ENCODE data around the gene ABCG1. TPM values are rescaled to one million over a fixed set of nuclear protein-coding genes. Genes with fewer than 3 reads are reported as not detected.

Gene ABCG1
- total RNA-seq, 1 donor from 2014 or later, result 1.9 TPM

DNA sequence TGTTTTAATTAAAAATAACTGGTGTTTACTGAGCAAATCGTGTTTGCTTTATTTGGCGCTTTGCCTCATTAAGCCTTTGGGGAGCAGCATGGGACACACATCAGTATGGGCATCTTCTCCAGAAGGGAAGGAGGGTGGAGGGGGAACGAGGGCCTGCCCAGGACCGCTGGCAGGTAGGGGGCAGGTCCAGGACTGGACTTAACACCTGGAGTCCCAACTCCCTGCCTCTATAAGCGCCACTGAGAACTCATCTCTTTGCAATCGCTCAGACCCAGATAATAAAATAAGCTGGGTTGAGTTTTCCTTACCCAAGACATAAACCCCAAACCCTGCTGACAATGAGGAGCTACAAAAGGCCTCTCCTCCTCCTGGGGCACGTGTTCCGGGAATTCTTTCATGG is 15.1 kb downstream of the ABCG1 start:
- Histone ChIP-seq H4K20me1 (ENCODE audit: low read depth) (no peaks in the 10 kb centered on the region), H3K9me3 (ENCODE audit: low read depth) (no peaks in the 10 kb centered on the region), H3K27ac (peak overlapping the region; percentile 66), H3K79me2 (ENCODE audit: low read depth) (no peaks in the 10 kb centered on the region), H3K9ac (no peak overlapping the region), H2AFZ (replicated peaks) (no peak overlapping the region), H3K4me3 (peak overlapping the region; percentile 42), H3F3A (ENCODE audit: low read depth) (peaks cover 13% of the 10 kb centered on the region), H3K4me2 (peak overlapping the region; percentile 84), H3K36me3 (no peaks in the 10 kb centered on the region), H3K4me1 (peaks cover 67% of the 10 kb centered on the region), H3K27me3 (peaks cover 22% of the 10 kb centered on the region)
- Mint-ChIP-seq H3K27ac (no peak overlapping the region), H3K4me1 (peaks cover 49% of the 10 kb centered on the region), H3K36me3 (no peaks in the 10 kb centered on the region), H3K4me3 (peak overlapping the region; percentile 59), H3K9me3 (no peaks in the 10 kb centered on the region), H3K27me3 (ENCODE audit: insufficient read depth, low read depth) (peaks cover 15% of the 10 kb centered on the region)
- TF ChIP-seq EZH2 (IDR thresholded peaks at IDR 0.05) (no peak), EZH2phosphoT487 (IDR thresholded peaks at IDR 0.05) (no peak)
- TF ChIP-seq, protein P1, sequence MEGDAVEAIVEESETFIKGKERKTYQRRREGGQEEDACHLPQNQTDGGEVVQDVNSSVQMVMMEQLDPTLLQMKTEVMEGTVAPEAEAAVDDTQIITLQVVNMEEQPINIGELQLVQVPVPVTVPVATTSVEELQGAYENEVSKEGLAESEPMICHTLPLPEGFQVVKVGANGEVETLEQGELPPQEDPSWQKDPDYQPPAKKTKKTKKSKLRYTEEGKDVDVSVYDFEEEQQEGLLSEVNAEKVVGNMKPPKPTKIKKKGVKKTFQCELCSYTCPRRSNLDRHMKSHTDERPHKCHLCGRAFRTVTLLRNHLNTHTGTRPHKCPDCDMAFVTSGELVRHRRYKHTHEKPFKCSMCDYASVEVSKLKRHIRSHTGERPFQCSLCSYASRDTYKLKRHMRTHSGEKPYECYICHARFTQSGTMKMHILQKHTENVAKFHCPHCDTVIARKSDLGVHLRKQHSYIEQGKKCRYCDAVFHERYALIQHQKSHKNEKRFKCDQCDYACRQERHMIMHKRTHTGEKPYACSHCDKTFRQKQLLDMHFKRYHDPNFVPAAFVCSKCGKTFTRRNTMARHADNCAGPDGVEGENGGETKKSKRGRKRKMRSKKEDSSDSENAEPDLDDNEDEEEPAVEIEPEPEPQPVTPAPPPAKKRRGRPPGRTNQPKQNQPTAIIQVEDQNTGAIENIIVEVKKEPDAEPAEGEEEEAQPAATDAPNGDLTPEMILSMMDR (IDR thresholded peaks at IDR 0.05), result no peak
- DNase-seq (ENCODE audit: low spot score), result peak; percentile 29

DNA sequence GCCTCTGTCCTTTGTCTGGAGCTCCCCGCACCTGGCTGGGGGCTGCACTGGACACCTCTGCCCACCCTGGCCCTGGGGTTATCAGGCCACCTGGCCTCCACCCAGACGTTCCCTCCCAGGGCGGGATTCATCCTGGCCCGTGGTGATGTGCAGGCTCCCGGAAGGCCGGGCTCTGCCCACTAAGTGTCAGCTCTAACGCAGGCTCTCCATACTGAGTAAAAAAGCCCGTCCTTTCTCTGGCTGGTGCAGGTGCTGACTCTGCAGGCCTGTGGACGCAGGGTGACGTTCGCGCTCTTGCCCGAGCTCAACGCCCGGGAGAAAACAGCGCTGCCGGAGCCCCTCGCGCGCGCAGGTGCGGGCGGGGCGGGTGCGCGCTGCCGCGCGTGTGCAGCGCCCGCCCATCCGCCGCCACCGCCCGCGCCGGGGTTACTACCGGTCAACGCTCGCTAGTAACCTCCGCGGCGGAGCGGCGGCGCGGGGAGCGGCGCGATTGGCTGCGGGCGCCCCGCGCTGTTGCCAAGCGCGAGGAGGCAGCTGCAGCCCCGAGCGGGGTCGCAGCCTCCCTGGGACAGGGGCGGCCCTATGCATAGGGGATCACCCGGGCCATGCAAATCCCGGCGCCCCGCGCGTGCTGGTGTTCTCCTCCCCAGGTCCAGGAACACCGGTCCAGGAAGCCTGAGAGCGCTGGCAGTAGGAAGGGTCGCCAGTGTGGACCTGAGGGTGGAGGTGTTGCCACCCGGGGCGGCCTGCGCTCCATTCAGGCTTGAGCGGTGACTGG is 15.7 kb downstream of the ABCG1 start:
- Mint-ChIP-seq H3K4me3 (peak overlapping the region; percentile 78), H3K27me3 (ENCODE audit: insufficient read depth, low read depth) (peaks cover 15% of the 10 kb centered on the region), H3K4me1 (peaks cover 49% of the 10 kb centered on the region), H3K36me3 (no peaks in the 10 kb centered on the region), H3K27ac (no peak overlapping the region), H3K9me3 (no peaks in the 10 kb centered on the region)
- Histone ChIP-seq H3K4me2 (peak overlapping the region; percentile 84), H3K79me2 (ENCODE audit: low read depth) (no peaks in the 10 kb centered on the region), H3K27me3 (peaks cover 22% of the 10 kb centered on the region), H3F3A (ENCODE audit: low read depth) (peaks cover 13% of the 10 kb centered on the region), H3K36me3 (no peaks in the 10 kb centered on the region), H3K27ac (peak overlapping the region; percentile 66), H2AFZ (replicated peaks) (peak overlapping the region; percentile 89), H3K9ac (no peak overlapping the region), H4K20me1 (ENCODE audit: low read depth) (no peaks in the 10 kb centered on the region), H3K9me3 (ENCODE audit: low read depth) (no peaks in the 10 kb centered on the region), H3K4me3 (peak overlapping the region; percentile 42), H3K4me1 (peaks cover 67% of the 10 kb centered on the region)
- peak; percentile 95 for DNase-seq (ENCODE audit: low spot score)
- no peak for TF ChIP-seq EZH2phosphoT487 (IDR thresholded peaks at IDR 0.05)
- TF ChIP-seq EZH2 (IDR thresholded peaks at IDR 0.05), result peak; percentile 26
- TF ChIP-seq, protein P1 (IDR thresholded peaks at IDR 0.05), result no peak

DNA sequence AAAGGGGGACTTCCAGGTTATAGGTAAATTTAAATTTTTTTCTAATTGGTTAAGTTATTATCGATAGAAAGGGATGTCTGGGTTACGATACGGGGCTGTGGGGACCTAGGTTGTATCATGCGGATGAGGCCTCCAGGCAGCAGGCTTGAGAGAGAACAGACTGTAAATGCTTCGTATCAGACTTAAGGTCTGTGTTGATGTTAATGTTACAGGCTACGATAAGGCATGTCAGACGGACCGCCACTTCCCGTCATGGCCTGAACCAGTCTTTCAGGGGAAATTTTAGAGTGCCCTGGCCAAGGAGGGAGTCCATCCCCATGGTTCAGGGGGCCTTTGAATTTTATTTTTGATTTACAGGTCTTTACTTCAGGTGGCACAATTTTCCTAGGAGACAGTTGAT is 16.7 kb downstream of the ABCG1 start:
- no peaks in the 10 kb centered on the region for H4K20me1 ChIP-seq (ENCODE audit: low read depth)
- peaks cover 13% of the 10 kb centered on the region for H3F3A ChIP-seq (ENCODE audit: low read depth)
- Mint-ChIP-seq H3K27ac (peak overlapping the region; percentile 61), H3K9me3 (no peaks in the 10 kb centered on the region), H3K27me3 (ENCODE audit: insufficient read depth, low read depth) (peaks cover 17% of the 10 kb centered on the region), H3K36me3 (no peaks in the 10 kb centered on the region), H3K4me1 (peaks cover 46% of the 10 kb centered on the region), H3K4me3 (peak overlapping the region; percentile 78)
- no peaks in the 10 kb centered on the region for H3K36me3 ChIP-seq
- H3K9ac ChIP-seq, result no peak overlapping the region
- H3K9me3 ChIP-seq (ENCODE audit: low read depth), result no peaks in the 10 kb centered on the region
- DNase-seq (ENCODE audit: low spot score), result no peak
- no peaks in the 10 kb centered on the region for H3K79me2 ChIP-seq (ENCODE audit: low read depth)
- peaks cover 22% of the 10 kb centered on the region for H3K27me3 ChIP-seq
- H3K4me1 ChIP-seq, result peaks cover 61% of the 10 kb centered on the region
- H3K4me3 ChIP-seq, result peak overlapping the region; percentile 42
- peak overlapping the region; percentile 84 for H3K4me2 ChIP-seq
- no peak overlapping the region for H2AFZ ChIP-seq (replicated peaks)
- no peak for TF ChIP-seq EZH2phosphoT487 (IDR thresholded peaks at IDR 0.05)
- TF ChIP-seq EZH2 (IDR thresholded peaks at IDR 0.05), result no peak
- TF ChIP-seq, protein P1 (IDR thresholded peaks at IDR 0.05), result no peak
- H3K27ac ChIP-seq, result no peak overlapping the region
